ENCODE data around the gene FBXO46. TPM values are rescaled to one million over a fixed set of nuclear protein-coding genes. Genes with fewer than 3 reads are reported as not detected.

Gene FBXO46
- total and polyA plus RNA-seq, 2 donors (not counting 1 experiment from before 2014, with no cell fraction given) = 19.9 to 44.5 TPM

GRCh38 chr19:45733160-45733810, 2.6 kb upstream of the FBXO46 start, which contains the start of gene MEIOSIN:
Gene MEIOSIN (plus strand): TSS chr19:45733439. CDS start chr19:45735377, 1,938 bp downstream.
- no peak for ATAC-seq (ENCODE audit: low read depth)
- 97% methylated on average over 59 of the region's 59 CpGs for WGBS (ENCODE audit: insufficient coverage)
- TF ChIP-seq CTCF (IDR thresholded peaks at IDR 0.05) = no peak
- TF ChIP-seq EZH2 (IDR thresholded peaks at IDR 0.05; ENCODE audit: borderline replicate concordance, insufficient read depth, low read depth, low read length, poor library complexity, severe bottlenecking) = no peak
- no peaks in the 10 kb centered on the region for H3K27me3 ChIP-seq (replicated peaks in 1 of 4; ENCODE audit: control extremely low read depth in 1 of 4, control insufficient read depth in 3 of 4, insufficient read depth in 4 of 4, low read length in 3 of 4)
- H3K4me1 Mint-ChIP-seq = peaks cover 20% of the 10 kb centered on the region
- H3K9me3 ChIP-seq (ENCODE audit: control extremely low read depth in 1 of 3, control insufficient read depth in 2 of 3, insufficient read depth in 1 of 3, low read length in 2 of 3) = peaks cover 0 to 6% (median 0%) of the 10 kb centered on the region in 3 donors
- POLR2A ChIA-PET = no interaction called here
- no peak within 1 kb of the TSS for H3K27ac ChIP-seq (ENCODE audit: low read length in 2 of 2)
- no peak within 1 kb of the TSS for H3K27ac Mint-ChIP-seq
- H3K4me3 Mint-ChIP-seq = no peak within 1 kb of the TSS
- CTCF ChIA-PET = interaction anchor here (1.0 to 1.5 kb wide), 2 partner anchors 18 to 49 kb away, joined by 3 to 6 read pairs; no protein-coding TSS in a partner anchor
- peaks cover 28% of the 10 kb centered on the region for H3K79me2 ChIP-seq (ENCODE audit: control insufficient read depth, insufficient read depth, low read length)
- H3K27me3 Mint-ChIP-seq = peaks cover 4% of the 10 kb centered on the region
- H3K4me3 ChIP-seq (ENCODE audit: control extremely low read depth in 1 of 5, extremely low read depth in 1 of 5, insufficient read depth in 1 of 5, low read depth in 2 of 5, low read length in 4 of 5) = no peak within 1 kb of the TSS
- no peak within 1 kb of the TSS for H2AFZ ChIP-seq (ENCODE audit: insufficient read depth, low read depth, low read length, poor library complexity, severe bottlenecking)
- H3K4me2 ChIP-seq (replicated peaks; ENCODE audit: low read depth, low read length, poor library complexity, severe bottlenecking) = no peak within 1 kb of the TSS
- DNase-seq = no peak
- H3K9ac ChIP-seq (ENCODE audit: low read length) = no peak within 1 kb of the TSS
- intact Hi-C loops (cut with micrococcal nuclease) = no loop called here
- peaks cover 7% of the 10 kb centered on the region for H4K20me1 ChIP-seq (ENCODE audit: control insufficient read depth, insufficient read depth, low read length, poor library complexity, severe bottlenecking)
- H3K4me1 ChIP-seq (ENCODE audit: control insufficient read depth in 2 of 2, insufficient read depth in 2 of 2, low read length in 2 of 2) = peaks cover 11 to 24% of the 10 kb centered on the region in 2 donors
- H3K36me3 ChIP-seq (replicated peaks in 1 of 2; ENCODE audit: control extremely low read depth in 1 of 2, control insufficient read depth in 1 of 2, extremely low read depth in 1 of 2, insufficient read depth in 2 of 2, low read length in 1 of 2) = no peaks in the 10 kb centered on the region
- no peaks in the 10 kb centered on the region for H3K9me3 Mint-ChIP-seq (ENCODE audit: insufficient read depth)

- Histone ChIP-seq H3K4me2 (replicated peaks; ENCODE audit: low read depth, low read length, poor library complexity, severe bottlenecking) (peak overlapping the region; percentile 90), H3K4me1 (ENCODE audit: control insufficient read depth in 2 of 2, insufficient read depth in 2 of 2, low read length in 2 of 2) (peaks cover 11 to 25% of the 10 kb centered on the region in 2 donors), H3K4me3 (ENCODE audit: control extremely low read depth in 1 of 5, extremely low read depth in 1 of 5, insufficient read depth in 1 of 5, low read depth in 2 of 5, low read length in 4 of 5) (peak overlapping the region; percentile 68 to 98 (median 87)), H2AFZ (ENCODE audit: insufficient read depth, low read depth, low read length, poor library complexity, severe bottlenecking) (peak overlapping the region; percentile 81), H3K9me3 (ENCODE audit: control extremely low read depth in 1 of 3, control insufficient read depth in 2 of 3, insufficient read depth in 1 of 3, low read length in 2 of 3) (peaks cover 0 to 6% (median 0%) of the 10 kb centered on the region in 3 donors), H3K79me2 (ENCODE audit: control insufficient read depth, insufficient read depth, low read length) (peaks cover 63% of the 10 kb centered on the region), H3K36me3 (replicated peaks in 1 of 2; ENCODE audit: control extremely low read depth in 1 of 2, control insufficient read depth in 1 of 2, extremely low read depth in 1 of 2, insufficient read depth in 2 of 2, low read length in 1 of 2) (peaks cover 1 to 3% of the 10 kb centered on the region in 2 experiments), H3K27me3 (replicated peaks in 1 of 4; ENCODE audit: control extremely low read depth in 1 of 4, control insufficient read depth in 3 of 4, insufficient read depth in 4 of 4, low read length in 3 of 4) (no peaks in the 10 kb centered on the region), H4K20me1 (ENCODE audit: control insufficient read depth, insufficient read depth, low read length, poor library complexity, severe bottlenecking) (peaks cover 36% of the 10 kb centered on the region), H3K27ac (ENCODE audit: low read length in 2 of 2) (peak overlapping the region; percentile 54 to 94), H3K9ac (ENCODE audit: low read length) (peak overlapping the region; percentile 92)
- ATAC-seq (ENCODE audit: low read depth) = no peak
- no peak for TF ChIP-seq CTCF (IDR thresholded peaks at IDR 0.05)
- no peak for TF ChIP-seq EZH2 (IDR thresholded peaks at IDR 0.05; ENCODE audit: borderline replicate concordance, insufficient read depth, low read depth, low read length, poor library complexity, severe bottlenecking)
- ChIA-PET POLR2A (interaction anchor here (0.5 to 2.4 kb wide), 7 partner anchors 12 to 1131 kb away, joined by 3 to 25 read pairs (median 4); partner anchors contain the start of genes ARHGAP35, QPCTL, SIX5 and SNRPD2), CTCF (interaction anchor here (0.6 to 2.2 kb wide), 8 partner anchors 12 to 173 kb away, joined by 3 to 10 read pairs (median 3); partner anchors contain the start of gene SIX5)
- intact Hi-C loops (cut with micrococcal nuclease) = loop anchor here (1.0 to 2.0 kb wide), 6 partner anchors 13 to 323 kb away; partner anchors contain the start of genes DMWD, POLR1G, QPCTL and SIX5
- DNase-seq = peak; percentile 27
- peak overlapping the region; percentile 94 for H3K4me3 Mint-ChIP-seq
- peaks cover 28% of the 10 kb centered on the region for H3K4me1 Mint-ChIP-seq
- H3K9me3 Mint-ChIP-seq (ENCODE audit: insufficient read depth) = no peaks in the 10 kb centered on the region
- no peaks in the 10 kb centered on the region for H3K27me3 Mint-ChIP-seq
- 22% methylated on average over 9 of the region's 10 CpGs for WGBS (ENCODE audit: insufficient coverage)
- peak overlapping the region; percentile 94 for H3K27ac Mint-ChIP-seq
These were observed 851 bp downstream of the FBXO46 start for GRCh38 chr19:45729800-45730290.
